ENCODE measurements around the gene MPPED1.

- TF ChIP-seq CTCF (IDR thresholded peaks at IDR 0.05) (no peak), ZFX (IDR thresholded peaks at IDR 0.05; ENCODE audit: borderline replicate concordance) (no peak)
These were observed 10.6 kb upstream of the MPPED1 start for GRCh38 chr22:43401233-43401632.
